Ovary (tissue), 3 donors: ENCODE measurements around the gene RETN.

Experiments used
- EP300 ChIP-seq: sonication (generic); formaldehyde crosslinking; IDR thresholded peaks from one replicate; pipeline ENCODE4 v1.6.1; 2017; ENCODE audit warnings: antibody characterized with exemption
- POLR2A ChIP-seq: fragments of 450-650 bp; IDR thresholded peaks from one replicate; pipeline ENCODE4 v1.6.1; 2017; ENCODE audit warnings: antibody characterized with exemption, mild to moderate bottlenecking, moderate library complexity
- TF ChIP-seq, protein P1 (sequence below), 3 donors: fragments of 450-650 bp in 2 of 3; fragments of 200-600 bp in 1 of 3; IDR thresholded peaks; one replicate each; pipeline versions ENCODE4 v1.5.1 to v1.8.0; 2016 to 2022; ENCODE audit warnings: antibody characterized with exemption in 3 of 3, mild to moderate bottlenecking in 1 of 3
- donor health status: DM: no; HTN: no; CAD: no.

DNA sequence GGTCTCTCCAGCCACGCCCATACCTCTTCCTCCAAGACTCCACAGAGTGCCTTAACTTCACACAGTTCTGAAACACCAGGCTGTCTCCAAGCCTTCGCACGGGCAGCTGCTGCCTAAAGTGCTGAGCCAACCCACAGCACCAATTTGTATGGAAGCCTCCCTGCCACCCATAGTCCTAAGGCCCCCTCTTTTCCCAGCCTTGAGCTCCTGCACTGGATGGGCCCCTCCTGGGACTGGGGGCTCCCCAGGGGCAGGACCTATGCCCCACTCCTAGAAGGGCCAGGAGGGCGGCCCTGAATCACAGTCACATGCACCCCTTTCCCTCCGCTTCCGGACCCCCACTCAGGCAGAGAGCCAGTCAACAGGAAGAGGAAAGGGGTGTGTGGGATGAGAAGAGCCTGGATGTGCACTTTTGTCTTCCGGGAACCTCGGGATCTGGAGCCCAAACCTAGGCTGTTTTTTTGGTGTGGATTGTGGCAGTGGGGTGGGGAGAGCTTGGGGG, 38.2 kb downstream of the RETN start:
- TF ChIP-seq POLR2A (no peak), EP300 (no peak)
- TF ChIP-seq, protein P1, sequence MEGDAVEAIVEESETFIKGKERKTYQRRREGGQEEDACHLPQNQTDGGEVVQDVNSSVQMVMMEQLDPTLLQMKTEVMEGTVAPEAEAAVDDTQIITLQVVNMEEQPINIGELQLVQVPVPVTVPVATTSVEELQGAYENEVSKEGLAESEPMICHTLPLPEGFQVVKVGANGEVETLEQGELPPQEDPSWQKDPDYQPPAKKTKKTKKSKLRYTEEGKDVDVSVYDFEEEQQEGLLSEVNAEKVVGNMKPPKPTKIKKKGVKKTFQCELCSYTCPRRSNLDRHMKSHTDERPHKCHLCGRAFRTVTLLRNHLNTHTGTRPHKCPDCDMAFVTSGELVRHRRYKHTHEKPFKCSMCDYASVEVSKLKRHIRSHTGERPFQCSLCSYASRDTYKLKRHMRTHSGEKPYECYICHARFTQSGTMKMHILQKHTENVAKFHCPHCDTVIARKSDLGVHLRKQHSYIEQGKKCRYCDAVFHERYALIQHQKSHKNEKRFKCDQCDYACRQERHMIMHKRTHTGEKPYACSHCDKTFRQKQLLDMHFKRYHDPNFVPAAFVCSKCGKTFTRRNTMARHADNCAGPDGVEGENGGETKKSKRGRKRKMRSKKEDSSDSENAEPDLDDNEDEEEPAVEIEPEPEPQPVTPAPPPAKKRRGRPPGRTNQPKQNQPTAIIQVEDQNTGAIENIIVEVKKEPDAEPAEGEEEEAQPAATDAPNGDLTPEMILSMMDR (IDR thresholded peaks at IDR 0.05), result no peak
